HG03378 (cell line): ENCODE data around the gene PRKAG2.

Experiments
- ATAC-seq: cut with Tn5 transposase; IDR thresholded peaks from one replicate; pipeline ENCODE4 v1.9.1; 2021; ENCODE audit warnings: mild to moderate bottlenecking, moderate library complexity; ENCODE audit not compliant: unreplicated experiment

The PRKAG2 gene

GRCh38 chr7:151776446-151776845 is 100.5 kb downstream of the PRKAG2 start:
- ATAC-seq = no peak

GRCh38 chr7:151775547-151776443 is 101.1 kb downstream of the PRKAG2 start:
- no peak for ATAC-seq

- no peak for ATAC-seq
Measured at GRCh38 chr7:151774951-151775350, 102.0 kb downstream of the PRKAG2 start.

- ATAC-seq = no peak
Measured at GRCh38 chr7:151773797-151774196, 103.1 kb downstream of the PRKAG2 start.

- ATAC-seq = no peak
Measured at GRCh38 chr7:151770232-151770631, 106.7 kb downstream of the PRKAG2 start.

GRCh38 chr7:151769188-151769821 is 107.6 kb downstream of the PRKAG2 start:
- peak; percentile 78 for ATAC-seq

GRCh38 chr7:151768805-151769187 is 108.1 kb downstream of the PRKAG2 start:
- no peak for ATAC-seq

- no peak for ATAC-seq
Measured at GRCh38 chr7:151767557-151767956, 109.4 kb downstream of the PRKAG2 start.

GRCh38 chr7:151764056-151764920 is 112.6 kb downstream of the PRKAG2 start:
- no peak for ATAC-seq

- no peak for ATAC-seq
Measured at GRCh38 chr7:151763420-151763984, 113.4 kb downstream of the PRKAG2 start.

- no peak for ATAC-seq
Measured at GRCh38 chr7:151762583-151763245, 114.2 kb downstream of the PRKAG2 start.

- no peak for ATAC-seq
Measured at GRCh38 chr7:151761957-151762356, 115.0 kb downstream of the PRKAG2 start.

- ATAC-seq = no peak
Measured at GRCh38 chr7:151761231-151761630, 115.7 kb downstream of the PRKAG2 start.

GRCh38 chr7:151759591-151760042 is 117.3 kb downstream of the PRKAG2 start:
- ATAC-seq = no peak

- ATAC-seq = no peak
Measured at GRCh38 chr7:151758622-151759540, 118.0 kb downstream of the PRKAG2 start.

- ATAC-seq = no peak
Measured at GRCh38 chr7:151757274-151757673, 119.6 kb downstream of the PRKAG2 start.

GRCh38 chr7:151756866-151757265 is 120.0 kb downstream of the PRKAG2 start:
- no peak for ATAC-seq

GRCh38 chr7:151756076-151756731 is 120.7 kb downstream of the PRKAG2 start:
- ATAC-seq = no peak
